ENCODE data around the gene PRKAG2. TPM values are rescaled to one million over a fixed set of nuclear protein-coding genes. Genes with fewer than 3 reads are reported as not detected.

PRKAG2 gene
- total RNA-seq, 2 donors from 2014 or later = 46.1 to 54.6 TPM

DNA sequence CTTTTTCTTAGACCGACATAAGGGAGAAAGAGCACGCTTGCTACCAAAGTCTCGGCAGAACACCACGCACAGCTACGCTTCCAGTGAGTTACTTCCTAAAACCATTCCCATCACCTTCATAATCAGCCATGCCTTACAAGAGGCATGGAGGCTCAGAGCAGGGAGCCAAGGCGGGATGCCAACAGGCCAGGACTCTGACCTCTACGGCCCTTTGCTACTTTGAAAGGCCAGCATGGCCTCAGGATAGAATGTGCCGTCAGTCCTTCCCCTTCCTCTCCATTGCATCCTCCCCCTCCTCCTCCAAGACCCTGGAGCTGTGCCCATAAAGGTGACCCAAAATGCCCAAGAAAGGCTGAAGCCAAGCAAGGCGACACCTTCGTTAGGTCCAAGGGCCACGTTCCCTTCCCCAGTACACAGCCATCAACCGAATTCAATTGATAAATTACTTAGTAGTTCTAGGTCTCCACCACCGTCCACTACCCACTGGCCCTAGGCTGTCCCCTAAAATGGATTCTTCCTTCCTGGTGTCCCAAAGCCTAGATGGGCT, 5.7 kb downstream of the PRKAG2 start:
- intact Hi-C loops (cut with DNase I, micrococcal nuclease) = no loop called here
- no peak for DNase-seq
- no peak for ATAC-seq

DNA sequence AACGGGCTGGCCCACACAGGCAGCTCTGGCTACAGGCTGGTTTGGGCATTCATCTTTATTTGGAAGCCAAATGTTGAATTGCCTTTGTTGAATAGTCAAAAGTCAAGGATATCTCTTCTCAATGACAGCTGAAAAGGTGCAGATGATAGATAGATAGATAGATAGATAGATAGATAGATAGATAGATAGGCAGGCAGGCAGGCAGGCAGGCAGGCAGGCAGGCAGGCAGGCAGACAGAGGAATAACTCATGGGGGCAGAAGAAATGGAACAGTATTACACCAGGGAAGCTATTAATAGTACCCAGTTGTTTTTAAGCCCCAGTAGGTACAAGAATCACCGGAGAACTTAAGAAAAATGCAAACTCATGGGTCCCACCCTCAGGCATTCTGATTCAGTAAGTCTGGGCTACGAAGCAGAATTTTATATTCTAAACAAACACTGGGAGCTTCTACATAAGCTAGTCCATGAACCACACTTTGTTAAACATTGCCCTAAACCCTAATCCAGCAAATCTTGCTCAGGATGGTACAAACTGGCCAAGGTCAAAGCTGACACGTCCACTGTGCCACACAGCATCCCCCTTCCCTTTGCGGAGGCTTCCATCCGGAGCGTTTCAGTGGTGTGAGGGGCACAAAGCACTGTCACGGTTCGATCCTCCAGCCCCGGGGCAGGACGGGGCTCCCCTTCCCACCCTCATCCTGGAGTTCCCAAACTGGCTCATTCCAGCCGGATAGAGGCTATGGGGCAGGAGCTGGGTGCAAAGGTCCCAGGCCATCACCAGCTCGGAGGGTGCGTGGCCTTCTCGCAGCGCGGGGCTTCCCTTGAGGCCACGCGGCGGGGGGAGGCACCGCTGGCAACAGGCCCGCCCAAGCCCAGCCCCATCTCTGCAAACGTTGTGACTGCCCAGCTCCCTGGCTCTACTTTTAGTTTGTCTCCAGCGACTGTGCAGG, 6.7 kb downstream of the PRKAG2 start:
- intact Hi-C loops (cut with DNase I, micrococcal nuclease) = no loop called here
- no peak for ATAC-seq
- no peak for DNase-seq

DNA sequence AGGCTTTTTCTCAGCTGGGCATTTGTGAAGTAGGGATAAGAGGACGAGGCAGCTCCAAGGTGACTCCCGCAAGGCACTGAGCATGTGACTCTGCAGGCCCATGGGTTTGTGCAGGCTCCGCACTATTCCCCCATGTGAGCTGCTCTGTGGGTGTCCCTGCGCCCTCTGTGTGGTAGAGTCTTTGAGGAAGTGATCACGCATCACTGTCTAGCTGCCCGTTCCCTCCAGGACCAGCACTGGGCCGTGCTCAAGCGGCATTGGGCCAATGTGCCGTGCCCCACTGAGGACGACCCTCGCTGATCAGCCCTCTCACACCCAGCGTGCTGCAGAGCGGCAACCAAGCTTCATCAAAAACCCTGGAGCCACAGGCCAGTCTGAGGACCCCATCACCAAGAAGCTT, 7.5 kb downstream of the PRKAG2 start:
- intact Hi-C loops (cut with DNase I, micrococcal nuclease) = no loop called here
- ATAC-seq (no peak), DNase-seq (no peak)

DNA sequence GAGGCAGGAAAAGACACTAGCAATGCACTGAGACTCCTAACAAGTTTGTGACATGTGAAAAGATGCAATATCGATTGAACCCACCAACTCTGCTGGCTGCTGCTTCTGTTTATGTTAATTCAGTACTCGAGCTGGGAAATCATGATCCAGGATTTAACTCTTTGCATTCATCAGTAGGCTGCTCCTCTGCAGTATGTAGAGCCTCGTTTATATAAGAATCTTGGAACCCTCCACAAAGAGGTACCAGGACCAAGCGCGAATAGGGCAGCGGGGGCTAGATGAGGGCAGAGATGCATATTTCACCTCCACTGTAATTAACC, 7.8 kb downstream of the PRKAG2 start:
- intact Hi-C loops (cut with DNase I, micrococcal nuclease) = no loop called here
- ATAC-seq = no peak
- DNase-seq = no peak

DNA sequence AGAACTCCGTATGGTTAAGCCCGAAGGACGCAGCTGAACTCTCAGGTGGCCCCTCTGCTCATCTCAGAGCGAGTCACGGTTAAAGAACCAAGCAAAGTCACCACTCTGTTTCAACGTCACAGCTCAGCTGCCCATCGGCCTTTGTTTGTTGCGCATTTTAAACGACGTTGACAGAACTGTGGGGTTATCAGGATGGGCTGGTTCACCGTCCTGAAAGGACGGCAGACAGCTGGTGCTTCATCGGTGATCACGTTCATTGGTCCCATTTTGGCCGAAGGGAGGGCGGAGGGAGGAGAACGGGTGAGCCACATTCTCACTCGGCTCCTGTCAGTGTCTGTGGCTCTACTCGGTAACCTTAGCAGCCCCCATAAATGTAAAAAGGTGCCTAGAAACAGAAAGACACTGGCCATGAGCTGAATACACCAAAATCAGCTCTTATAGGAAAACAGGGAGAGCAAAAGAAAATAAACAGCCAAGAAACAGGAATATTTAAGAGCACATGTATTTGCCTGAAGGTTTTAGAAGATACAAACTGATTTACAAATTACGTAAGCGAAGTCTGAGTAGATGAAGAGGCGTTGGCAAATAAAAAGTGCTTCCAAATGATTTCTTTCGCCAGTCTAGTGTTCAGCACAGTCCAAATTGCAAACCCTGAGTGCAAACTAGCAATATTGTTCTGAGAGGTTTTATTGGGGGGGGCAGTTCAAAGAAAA, 8.4 kb downstream of the PRKAG2 start:
- intact Hi-C loops (cut with DNase I, micrococcal nuclease) = no loop called here
- DNase-seq (no peak), ATAC-seq (no peak)

DNA sequence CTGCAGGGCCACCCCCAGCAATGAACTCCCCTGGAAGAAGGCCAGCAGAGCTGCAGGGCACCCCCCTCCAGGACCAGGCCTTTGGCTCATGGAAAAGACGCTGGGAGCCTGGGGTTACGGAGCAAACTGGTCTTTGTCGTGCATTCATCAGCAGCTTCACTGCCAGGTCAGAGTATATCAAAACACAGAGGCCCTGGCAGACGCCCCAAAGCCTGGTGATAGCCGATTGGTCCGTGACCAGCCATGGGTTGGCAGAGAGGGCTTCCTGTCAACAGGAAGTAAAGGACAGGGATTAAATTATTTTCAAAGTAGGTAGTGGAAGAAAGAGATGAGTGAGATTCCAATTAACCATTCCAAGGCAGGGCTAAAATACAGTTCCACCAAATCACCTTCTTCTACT, 9.0 kb downstream of the PRKAG2 start:
- ATAC-seq (no peak), DNase-seq (no peak)
- intact Hi-C loops (cut with DNase I, micrococcal nuclease) = no loop called here

DNA sequence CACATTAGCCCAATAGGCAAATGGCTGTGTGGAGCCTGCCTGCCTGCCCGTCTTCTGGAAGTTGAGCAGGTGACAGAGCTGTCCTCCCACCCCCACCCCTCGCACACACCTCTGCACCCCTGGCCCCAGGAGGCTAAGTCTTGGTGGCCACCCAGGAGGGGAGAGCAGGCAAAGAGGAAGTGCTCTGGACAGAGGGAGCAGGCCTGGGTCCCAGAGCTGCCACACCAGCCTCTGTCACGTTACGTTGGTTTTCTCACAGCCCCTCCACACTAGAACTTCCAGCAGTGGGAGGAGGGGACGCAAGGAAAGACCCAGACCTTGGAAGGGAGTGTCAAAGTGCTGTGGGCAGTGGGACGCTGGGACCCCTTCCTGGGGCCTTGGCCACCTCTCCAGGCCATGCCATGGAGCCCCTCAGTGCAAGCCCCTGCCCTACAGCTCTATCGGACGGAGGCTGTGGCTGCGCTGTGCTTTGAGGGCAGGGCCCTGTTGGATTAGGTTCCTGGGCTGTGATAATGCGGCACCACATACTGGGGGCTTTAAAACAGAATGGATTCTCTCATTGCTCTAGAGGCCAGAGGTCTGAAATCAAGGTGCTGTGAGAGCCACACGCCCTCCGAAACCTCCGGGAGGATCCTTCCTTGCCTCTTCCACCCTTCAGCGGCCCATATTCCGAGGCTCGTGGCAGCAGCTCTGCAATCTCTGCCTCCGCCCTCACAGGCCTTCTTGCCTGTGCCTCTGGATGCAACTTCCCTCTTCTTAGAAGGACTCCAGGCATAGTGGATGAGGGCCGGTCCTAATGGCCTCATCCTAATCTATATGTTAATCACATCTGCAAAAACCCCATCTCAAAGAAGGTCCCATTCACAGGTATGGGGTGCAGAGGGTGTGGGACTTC, 9.9 kb downstream of the PRKAG2 start:
- ATAC-seq = no peak
- intact Hi-C loops (cut with DNase I, micrococcal nuclease) = no loop called here
- DNase-seq = no peak

DNA sequence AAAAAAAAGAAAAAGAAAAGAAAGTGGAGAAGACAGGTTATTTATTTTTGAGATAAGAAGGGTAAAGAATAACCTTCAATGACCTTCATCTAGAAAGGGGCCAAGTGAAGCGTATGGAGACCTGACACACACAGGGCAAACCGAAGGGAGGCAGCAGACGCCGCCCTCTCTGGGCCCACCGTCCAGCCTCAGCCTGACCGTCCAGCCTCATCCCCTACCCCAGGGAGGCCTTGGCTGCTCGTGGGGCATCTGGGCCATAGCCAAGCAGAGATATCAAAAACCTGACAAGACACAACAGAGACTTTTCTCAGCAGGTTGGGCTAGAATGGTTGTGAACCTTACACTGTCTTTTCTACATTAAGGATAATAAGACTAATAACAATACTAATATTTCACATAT, 10.9 kb downstream of the PRKAG2 start:
- ATAC-seq (no peak), DNase-seq (no peak)
- intact Hi-C loops (cut with DNase I, micrococcal nuclease) = no loop called here

DNA sequence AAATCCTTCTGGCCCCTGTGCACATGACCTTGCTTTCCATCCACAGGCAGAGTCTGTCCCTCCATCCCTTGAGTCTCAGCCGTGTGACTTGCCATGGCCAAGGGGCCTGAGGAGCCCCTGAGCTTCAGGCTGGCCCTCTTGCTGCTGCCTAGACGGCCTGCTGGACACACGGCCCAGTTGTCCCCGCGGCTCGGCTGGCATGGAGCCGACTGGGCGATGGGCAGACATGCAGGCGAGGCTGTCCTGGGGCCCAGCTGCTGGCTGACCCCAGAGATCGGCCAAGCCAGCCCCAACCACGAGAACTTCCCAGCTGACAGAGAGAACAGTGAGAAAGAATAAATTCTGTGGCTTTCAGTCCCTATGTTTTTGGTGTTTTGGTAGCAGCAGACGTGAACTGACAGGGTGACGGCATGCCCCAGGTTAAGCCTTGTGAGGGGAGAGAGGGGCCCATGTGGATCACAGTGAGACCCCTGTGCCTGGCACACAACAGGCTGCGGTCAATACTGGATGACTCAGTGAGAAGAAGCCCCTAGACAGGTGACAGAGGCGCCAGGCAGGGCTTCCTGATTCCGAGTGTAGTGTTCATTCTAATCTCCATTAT, 11.7 kb downstream of the PRKAG2 start:
- no peak for DNase-seq
- intact Hi-C loops (cut with DNase I, micrococcal nuclease) = no loop called here
- no peak for ATAC-seq

DNA sequence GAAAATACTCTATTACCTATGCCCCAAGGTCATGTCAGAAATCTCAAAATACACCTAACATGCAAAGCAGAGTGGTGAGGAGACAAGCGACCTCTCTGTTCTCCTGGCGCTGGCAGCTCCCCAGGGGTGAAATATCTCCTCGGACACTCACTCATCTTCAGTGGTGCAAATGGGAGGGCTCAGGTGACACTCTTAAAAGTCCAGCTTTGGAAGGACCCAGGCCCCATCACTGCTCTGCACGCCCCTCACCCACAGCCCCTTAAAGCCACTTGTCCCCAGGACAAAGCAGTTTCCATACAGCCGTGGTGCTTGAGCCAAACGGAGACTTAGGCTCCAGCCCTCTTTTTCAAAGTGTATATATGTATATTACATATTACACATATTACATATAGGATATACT, 12.4 kb downstream of the PRKAG2 start:
- intact Hi-C loops (cut with DNase I, micrococcal nuclease) = no loop called here
- ATAC-seq = no peak

DNA sequence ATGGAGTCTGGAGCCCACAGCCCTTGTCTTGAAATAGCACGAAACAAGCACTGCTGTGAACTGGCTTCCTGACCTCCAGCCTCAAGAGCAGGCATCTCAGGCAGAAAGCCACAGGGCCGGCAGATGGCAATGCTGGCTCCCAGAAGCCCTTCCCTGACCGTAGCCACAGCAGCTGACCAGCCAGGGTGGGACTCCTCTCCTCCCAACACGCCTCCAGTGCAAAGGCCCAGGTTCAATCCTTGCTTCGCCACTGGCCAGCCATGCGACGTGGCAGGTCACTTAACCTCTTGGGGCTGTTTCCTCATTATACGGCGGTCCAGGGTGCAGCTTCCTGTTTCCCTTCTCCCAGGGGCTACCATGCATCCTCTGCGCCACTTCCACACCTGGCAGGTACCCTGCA, 12.8 kb downstream of the PRKAG2 start:
- intact Hi-C loops (cut with DNase I, micrococcal nuclease) = no loop called here
- ATAC-seq (peak; percentile 31), DNase-seq (no peak)

More for the DNA sequence above, 12.4 kb downstream of the PRKAG2 start:
- no peak for DNase-seq

DNA sequence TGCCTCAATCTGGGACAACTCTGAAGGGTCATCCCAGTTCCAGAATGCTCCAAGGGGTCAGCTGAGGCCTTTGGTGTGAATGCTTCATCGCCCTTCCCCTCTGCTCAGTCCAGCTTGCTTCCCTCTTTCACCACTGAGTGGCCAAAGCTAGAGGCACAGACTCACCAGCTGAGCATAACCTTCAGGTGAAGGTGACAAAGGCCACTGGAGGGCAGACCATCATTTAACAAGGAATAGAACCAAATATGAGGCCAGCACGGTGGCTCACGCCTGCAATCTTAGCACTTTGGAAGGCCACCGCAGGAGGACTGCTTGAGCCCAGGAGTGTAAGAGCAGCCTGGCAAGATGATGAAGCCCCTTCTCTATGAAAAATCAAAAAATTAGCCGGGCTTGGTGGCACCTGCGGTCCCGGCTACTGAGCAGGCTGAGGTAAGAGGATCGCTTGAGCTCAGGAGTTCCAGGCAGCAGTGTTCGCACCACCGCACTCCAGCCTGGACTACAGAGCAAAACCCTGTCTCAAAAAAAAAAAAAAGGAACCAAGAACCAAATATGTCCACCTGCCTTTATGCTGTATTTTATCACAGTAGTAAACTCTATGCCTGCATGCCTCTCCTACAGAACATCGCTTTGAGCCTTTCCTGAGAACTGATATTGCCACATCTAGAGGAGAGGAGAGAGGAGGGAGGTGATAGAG, 13.4 kb downstream of the PRKAG2 start:
- ATAC-seq = peak; percentile 58

DNA sequence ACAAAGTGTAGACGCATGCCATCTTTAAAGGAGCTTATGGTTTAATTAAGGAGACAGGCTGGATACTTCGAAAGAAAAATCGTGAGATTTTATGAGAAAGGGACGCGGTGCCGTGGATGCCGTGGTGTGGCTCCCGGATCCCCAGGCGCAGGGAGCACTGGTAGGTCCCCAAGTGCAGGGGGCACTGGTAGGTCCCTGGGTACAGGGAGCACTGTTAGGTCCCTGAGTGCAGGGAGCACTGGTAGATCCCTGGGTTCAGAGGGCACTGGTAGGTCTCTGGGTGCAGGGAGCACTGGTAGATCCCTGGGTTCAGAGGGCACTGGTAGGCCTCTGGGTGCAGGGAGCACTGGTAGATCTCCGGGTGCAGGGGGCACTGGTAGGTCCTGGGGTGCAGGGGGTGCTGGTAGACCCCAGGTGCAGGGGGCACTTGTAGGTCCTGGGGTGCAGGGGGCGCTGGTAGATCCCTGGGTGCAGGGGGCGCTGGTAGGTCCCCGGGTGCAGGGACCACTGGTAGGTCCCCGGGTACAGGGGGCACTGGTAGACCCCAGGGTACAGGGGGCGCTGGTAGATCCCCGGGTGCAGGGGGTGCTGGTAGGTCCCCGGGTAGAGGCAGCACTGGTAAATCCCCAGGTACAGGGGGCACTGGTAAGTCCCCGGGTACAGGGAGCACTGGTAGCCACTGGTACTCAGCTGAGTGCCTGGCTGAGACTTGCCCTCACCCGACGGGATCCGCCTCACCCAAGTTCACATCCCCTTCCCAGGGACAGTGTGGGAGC, 14.1 kb downstream of the PRKAG2 start:
- DNase-seq = no peak
- peak; percentile 9 for ATAC-seq
- intact Hi-C loops (cut with DNase I, micrococcal nuclease) = no loop called here

More for the DNA sequence above, 13.4 kb downstream of the PRKAG2 start:
- intact Hi-C loops (cut with DNase I, micrococcal nuclease) = no loop called here
- no peak for DNase-seq

DNA sequence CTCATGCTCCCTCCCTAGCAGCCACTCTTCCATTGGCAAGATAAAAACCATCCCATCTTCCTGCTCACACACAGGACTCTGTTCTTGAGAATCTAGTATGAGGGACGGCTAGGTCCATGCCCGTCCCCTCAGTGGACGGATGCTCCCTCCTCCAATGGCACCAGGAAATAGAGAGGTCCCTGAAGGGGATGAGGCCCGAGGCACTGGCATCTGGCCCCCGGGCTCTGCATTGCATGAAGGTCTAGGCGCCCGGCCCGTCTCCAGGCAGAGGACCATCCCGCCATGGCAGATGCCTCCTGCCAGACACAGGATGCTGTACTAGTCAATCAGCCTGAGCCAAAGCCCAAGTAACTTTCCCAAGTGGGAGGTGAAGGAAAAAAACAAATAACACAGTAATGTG, 15.0 kb downstream of the PRKAG2 start:
- intact Hi-C loops (cut with DNase I, micrococcal nuclease) = no loop called here
- DNase-seq (no peak), ATAC-seq (no peak)

DNA sequence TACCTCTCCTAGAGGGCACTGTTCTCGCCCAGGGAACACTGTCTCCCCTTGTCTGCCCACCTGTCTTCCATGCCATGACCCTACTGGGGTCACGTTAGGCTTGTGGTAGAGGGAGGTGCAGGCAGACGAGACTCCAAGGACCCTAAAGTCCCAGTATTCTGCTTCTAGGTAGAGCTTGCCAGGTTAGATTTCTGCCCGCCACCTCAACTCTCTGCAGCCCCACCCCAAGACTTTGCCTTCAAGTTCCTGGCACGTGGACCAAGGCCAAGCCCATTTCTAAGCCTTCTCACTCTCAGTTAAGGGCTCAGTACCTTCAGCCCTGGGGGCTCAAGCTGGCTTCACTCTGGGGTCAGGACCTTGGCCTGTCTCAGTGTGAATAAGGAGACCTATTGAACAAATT, 16.1 kb downstream of the PRKAG2 start:
- intact Hi-C loops (cut with DNase I, micrococcal nuclease) = no loop called here
- peak; percentile 33 for ATAC-seq
- no peak for DNase-seq

DNA sequence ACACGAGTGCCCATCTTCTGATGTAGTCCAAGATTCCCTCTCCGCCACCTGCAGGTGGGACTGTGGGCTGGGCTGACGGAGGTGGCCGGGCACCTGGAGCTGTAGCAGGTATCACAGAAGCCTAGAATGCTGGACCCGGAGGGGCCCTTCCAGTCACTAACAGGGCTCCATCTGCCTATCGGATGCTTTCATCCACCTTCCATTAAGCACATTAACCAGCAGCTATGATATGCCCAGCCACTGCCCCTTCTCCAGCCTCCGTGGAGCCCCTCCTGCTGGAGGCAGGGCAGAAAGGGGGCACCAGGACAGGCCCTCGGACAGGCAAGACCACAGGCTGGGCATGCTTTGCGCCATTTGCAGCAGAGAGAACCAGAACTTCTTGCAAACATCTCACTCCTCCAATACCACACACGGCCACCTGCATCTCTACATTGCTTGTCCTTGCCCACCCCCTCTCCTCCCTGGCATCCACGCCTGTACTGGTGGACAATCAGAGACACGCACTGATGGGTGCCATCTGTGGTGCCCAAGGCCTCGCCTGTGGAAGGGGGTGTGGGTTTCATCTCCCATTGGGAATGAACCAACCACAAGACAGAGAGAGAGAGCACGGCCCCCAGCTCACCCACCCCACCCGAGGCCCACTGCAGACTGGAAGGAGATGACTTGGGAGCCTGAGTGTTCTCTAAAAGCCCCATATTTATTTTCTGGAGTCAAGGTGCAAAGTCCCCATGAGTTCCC, 16.8 kb downstream of the PRKAG2 start:
- intact Hi-C loops (cut with DNase I, micrococcal nuclease) = no loop called here
- DNase-seq = no peak
- ATAC-seq = no peak
